ENCODE data around the gene COL2A1. TPM values are rescaled to one million over a fixed set of nuclear protein-coding genes. Genes with fewer than 3 reads are reported as not detected.

COL2A1 gene
- total RNA-seq, 1 donor from 2014 or later: 69.1 TPM

DNA sequence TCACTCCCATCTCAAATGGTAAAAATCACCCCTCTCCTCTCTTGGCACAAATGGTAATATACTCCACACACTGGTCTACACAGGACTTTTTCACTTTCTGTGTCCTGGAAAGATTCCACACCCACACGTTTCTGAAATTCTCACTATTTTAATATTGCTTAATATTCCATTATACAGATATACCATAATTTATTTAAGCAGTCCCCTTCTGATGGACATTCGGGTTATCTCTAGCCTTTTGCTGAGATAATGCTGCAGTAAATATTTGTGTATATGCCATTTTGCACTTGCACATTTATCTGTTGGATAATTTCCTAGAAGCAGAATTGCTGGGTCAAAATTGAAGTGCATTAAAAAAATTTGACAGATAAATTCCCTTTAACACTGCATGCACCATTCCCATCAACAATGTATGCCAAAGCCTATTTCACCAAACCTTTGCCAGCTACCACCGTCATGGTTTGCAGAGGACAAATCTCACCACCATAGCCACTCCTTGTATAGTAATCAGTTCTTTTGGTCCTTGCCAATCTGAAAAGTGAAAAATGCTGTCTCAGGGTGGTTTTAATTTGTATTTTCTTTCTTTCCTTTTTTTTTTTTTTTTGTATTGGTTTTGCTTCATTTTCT lies 15.5 kb upstream of the COL2A1 start:
- no peak overlapping the region for H3K4me3 ChIP-seq
- H3K27ac ChIP-seq: no peak overlapping the region
- no peaks in the 10 kb centered on the region for H3K27me3 Mint-ChIP-seq (ENCODE audit: insufficient read depth, low read depth)
- no peak overlapping the region for H3K4me3 Mint-ChIP-seq
- DNase-seq (ENCODE audit: low spot score): no peak
- no peak overlapping the region for H2AFZ ChIP-seq (replicated peaks)
- H3K27ac Mint-ChIP-seq: no peak overlapping the region
- H3K79me2 ChIP-seq (ENCODE audit: low read depth): no peaks in the 10 kb centered on the region
- no peaks in the 10 kb centered on the region for H4K20me1 ChIP-seq (ENCODE audit: low read depth)
- no peaks in the 10 kb centered on the region for H3K9me3 Mint-ChIP-seq
- H3K9ac ChIP-seq: no peak overlapping the region
- H3K4me2 ChIP-seq: no peak overlapping the region
- H3K4me1 Mint-ChIP-seq: peaks cover 44% of the 10 kb centered on the region
- H3K9me3 ChIP-seq (ENCODE audit: low read depth): no peaks in the 10 kb centered on the region
- no peaks in the 10 kb centered on the region for H3K36me3 Mint-ChIP-seq
- TF ChIP-seq EZH2 (IDR thresholded peaks at IDR 0.05) (no peak), EZH2phosphoT487 (IDR thresholded peaks at IDR 0.05) (no peak)
- TF ChIP-seq, protein P1, sequence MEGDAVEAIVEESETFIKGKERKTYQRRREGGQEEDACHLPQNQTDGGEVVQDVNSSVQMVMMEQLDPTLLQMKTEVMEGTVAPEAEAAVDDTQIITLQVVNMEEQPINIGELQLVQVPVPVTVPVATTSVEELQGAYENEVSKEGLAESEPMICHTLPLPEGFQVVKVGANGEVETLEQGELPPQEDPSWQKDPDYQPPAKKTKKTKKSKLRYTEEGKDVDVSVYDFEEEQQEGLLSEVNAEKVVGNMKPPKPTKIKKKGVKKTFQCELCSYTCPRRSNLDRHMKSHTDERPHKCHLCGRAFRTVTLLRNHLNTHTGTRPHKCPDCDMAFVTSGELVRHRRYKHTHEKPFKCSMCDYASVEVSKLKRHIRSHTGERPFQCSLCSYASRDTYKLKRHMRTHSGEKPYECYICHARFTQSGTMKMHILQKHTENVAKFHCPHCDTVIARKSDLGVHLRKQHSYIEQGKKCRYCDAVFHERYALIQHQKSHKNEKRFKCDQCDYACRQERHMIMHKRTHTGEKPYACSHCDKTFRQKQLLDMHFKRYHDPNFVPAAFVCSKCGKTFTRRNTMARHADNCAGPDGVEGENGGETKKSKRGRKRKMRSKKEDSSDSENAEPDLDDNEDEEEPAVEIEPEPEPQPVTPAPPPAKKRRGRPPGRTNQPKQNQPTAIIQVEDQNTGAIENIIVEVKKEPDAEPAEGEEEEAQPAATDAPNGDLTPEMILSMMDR (IDR thresholded peaks at IDR 0.05): no peak
- peaks cover 87% of the 10 kb centered on the region for H3K27me3 ChIP-seq
- H3K36me3 ChIP-seq: no peaks in the 10 kb centered on the region
- peaks cover 43% of the 10 kb centered on the region for H3F3A ChIP-seq (ENCODE audit: low read depth)
- peaks cover 50% of the 10 kb centered on the region for H3K4me1 ChIP-seq

- Histone ChIP-seq H4K20me1 (ENCODE audit: low read depth) (no peaks in the 10 kb centered on the region), H3K9ac (no peak overlapping the region), H3F3A (ENCODE audit: low read depth) (peaks cover 31% of the 10 kb centered on the region), H3K4me3 (no peak overlapping the region), H3K4me2 (no peak overlapping the region), H3K4me1 (peaks cover 42% of the 10 kb centered on the region), H3K27ac (no peak overlapping the region), H3K27me3 (peaks cover 87% of the 10 kb centered on the region), H2AFZ (replicated peaks) (no peak overlapping the region), H3K9me3 (ENCODE audit: low read depth) (no peaks in the 10 kb centered on the region), H3K79me2 (ENCODE audit: low read depth) (no peaks in the 10 kb centered on the region), H3K36me3 (no peaks in the 10 kb centered on the region)
- Mint-ChIP-seq H3K27me3 (ENCODE audit: insufficient read depth, low read depth) (no peaks in the 10 kb centered on the region), H3K9me3 (no peaks in the 10 kb centered on the region), H3K36me3 (no peaks in the 10 kb centered on the region), H3K27ac (no peak overlapping the region), H3K4me1 (peaks cover 36% of the 10 kb centered on the region), H3K4me3 (no peak overlapping the region)
- DNase-seq (ENCODE audit: low spot score): no peak
- TF ChIP-seq, protein P1 (IDR thresholded peaks at IDR 0.05): no peak
- TF ChIP-seq EZH2 (IDR thresholded peaks at IDR 0.05) (no peak), EZH2phosphoT487 (IDR thresholded peaks at IDR 0.05) (no peak)
Measured at GRCh38 chr12:48018618-48018995, 14.3 kb upstream of the COL2A1 start.

GRCh38 chr12:48017921-48018617 lies 13.8 kb upstream of the COL2A1 start:
- Mint-ChIP-seq H3K9me3 (no peaks in the 10 kb centered on the region), H3K4me1 (peaks cover 30% of the 10 kb centered on the region), H3K27ac (no peak overlapping the region), H3K27me3 (ENCODE audit: insufficient read depth, low read depth) (no peaks in the 10 kb centered on the region), H3K4me3 (peak overlapping the region; percentile 37), H3K36me3 (no peaks in the 10 kb centered on the region)
- Histone ChIP-seq H3K27me3 (peaks cover 87% of the 10 kb centered on the region), H3K79me2 (ENCODE audit: low read depth) (no peaks in the 10 kb centered on the region), H3F3A (ENCODE audit: low read depth) (peaks cover 26% of the 10 kb centered on the region), H3K4me1 (peaks cover 37% of the 10 kb centered on the region), H3K9me3 (ENCODE audit: low read depth) (no peaks in the 10 kb centered on the region), H3K4me3 (no peak overlapping the region), H3K9ac (no peak overlapping the region), H3K4me2 (no peak overlapping the region), H4K20me1 (ENCODE audit: low read depth) (no peaks in the 10 kb centered on the region), H2AFZ (replicated peaks) (no peak overlapping the region), H3K27ac (no peak overlapping the region), H3K36me3 (no peaks in the 10 kb centered on the region)
- TF ChIP-seq EZH2phosphoT487 (IDR thresholded peaks at IDR 0.05) (no peak), EZH2 (IDR thresholded peaks at IDR 0.05) (no peak)
- TF ChIP-seq, protein P1 (IDR thresholded peaks at IDR 0.05): no peak
- DNase-seq (ENCODE audit: low spot score): no peak

Data from neural progenitor cell (in vitro differentiated cells).